Astrocyte (in vitro differentiated cells and primary cell): ENCODE measurements around the gene ENTPD8. TPM values are rescaled to one million over a fixed set of nuclear protein-coding genes. Genes with fewer than 3 reads are reported as not detected.
"Not testable (repeated sequence)": the region's sequence is repeated elsewhere in the genome, so short reads cannot be mapped to it uniquely, and the experiment has no call there.

ENCODE experiments used
- DNase-seq: peaks from one replicate; pipeline ENCODE4 v3.0.0-alpha.2; 2010; ENCODE audit warnings: low read depth
- FAIRE-seq: peaks from 2 replicates; lab custom pipeline; 2011; peaks lifted over from hg19 to GRCh38; lab: Jason Lieb, UNC
- H2AFZ ChIP-seq: 2 replicates; pipeline ENCODE4 v1.6.0; 2012; ENCODE audit warnings: low read depth, low read length, inconsistent platforms
- H3K27ac ChIP-seq: 2 replicates; pipeline ENCODE4 v1.5.1; 2011; ENCODE audit warnings: low read depth, low read length, inconsistent platforms
- H3K27me3 ChIP-seq: 2 replicates; pipeline ENCODE4 v1.6.0; 2011; ENCODE audit warnings: low read length, inconsistent platforms; ENCODE audit not compliant: insufficient read depth
- H3K36me3 ChIP-seq: 2 replicates; pipeline ENCODE4 v1.5.1; 2011; ENCODE audit warnings: low read length, inconsistent platforms; ENCODE audit not compliant: insufficient read depth
- H3K4me1 ChIP-seq: 2 replicates; pipeline ENCODE4 v1.5.1; 2011; ENCODE audit warnings: low read length, inconsistent platforms; ENCODE audit not compliant: insufficient read depth
- H3K4me2 ChIP-seq: 2 replicates; pipeline ENCODE4 v1.6.0; 2012; ENCODE audit warnings: low read length, inconsistent platforms
- H3K4me3 ChIP-seq: 2 replicates; pipeline ENCODE4 v1.5.1; 2011; ENCODE audit warnings: low read depth, mild to moderate bottlenecking, low read length, inconsistent platforms; ENCODE audit not compliant: insufficient read depth
- H3K79me2 ChIP-seq: 2 replicates; pipeline ENCODE4 v1.6.0; 2012; ENCODE audit warnings: mild to moderate bottlenecking, low read length, inconsistent platforms; ENCODE audit not compliant: insufficient read depth
- H3K9ac ChIP-seq: 2 replicates; pipeline ENCODE4 v1.6.0; 2012; ENCODE audit warnings: mild to moderate bottlenecking, low read length, inconsistent platforms
- H3K9me3 ChIP-seq: 2 replicates; pipeline ENCODE4 v1.5.1; 2012; ENCODE audit warnings: low read depth, mild to moderate bottlenecking, low read length, inconsistent platforms; ENCODE audit not compliant: insufficient read depth
- H4K20me1 ChIP-seq: 2 replicates; pipeline ENCODE4 v1.6.0; 2012; ENCODE audit warnings: low read length, inconsistent platforms; ENCODE audit not compliant: insufficient read depth
- H3K27ac Mint-ChIP-seq: one replicate; pipeline ENCODE4 v1.8.0; 2021; ENCODE audit warnings: mild to moderate bottlenecking, mixed read lengths; ENCODE audit not compliant: unreplicated experiment
- H3K27me3 Mint-ChIP-seq: one replicate; pipeline ENCODE4 v1.8.0; 2021; ENCODE audit warnings: low read depth, mixed read lengths; ENCODE audit not compliant: unreplicated experiment
- H3K36me3 Mint-ChIP-seq: one replicate; pipeline ENCODE4 v1.8.0; 2021; ENCODE audit warnings: low read depth, mixed read lengths; ENCODE audit not compliant: unreplicated experiment
- H3K4me1 Mint-ChIP-seq: one replicate; pipeline ENCODE4 v1.8.0; 2021; ENCODE audit warnings: low read depth, mixed read lengths; ENCODE audit not compliant: unreplicated experiment
- H3K4me3 Mint-ChIP-seq: one replicate; pipeline ENCODE4 v1.8.0; 2021; ENCODE audit warnings: mild to moderate bottlenecking, moderate library complexity, mixed read lengths; ENCODE audit not compliant: unreplicated experiment
- H3K9me3 Mint-ChIP-seq: one replicate; pipeline ENCODE4 v1.8.0; 2021; ENCODE audit warnings: mild to moderate bottlenecking, mixed read lengths; ENCODE audit not compliant: unreplicated experiment
- EZH2 ChIP-seq: IDR thresholded peaks from 2 replicates; pipeline ENCODE4 v1.6.1; 2012; ENCODE audit warnings: mild to moderate bottlenecking, low read length, inconsistent platforms; ENCODE audit not compliant: insufficient read depth
- total RNA-seq: library from RNA; stranded (reverse); gene quantifications from 2 replicates; pipeline ENCODE4 v1.2.1, GENCODE V29; 2021
- TF ChIP-seq, protein P1 (sequence below): IDR thresholded peaks from 2 replicates; pipeline ENCODE4 v1.5.1; 2011; ENCODE audit warnings: low read depth, mild to moderate bottlenecking, inconsistent platforms, low read length, moderate library complexity; ENCODE audit not compliant: insufficient read depth

ENTPD8 gene
- total RNA-seq, 1 donor from 2014 or later, result 0.11 TPM

DNA sequence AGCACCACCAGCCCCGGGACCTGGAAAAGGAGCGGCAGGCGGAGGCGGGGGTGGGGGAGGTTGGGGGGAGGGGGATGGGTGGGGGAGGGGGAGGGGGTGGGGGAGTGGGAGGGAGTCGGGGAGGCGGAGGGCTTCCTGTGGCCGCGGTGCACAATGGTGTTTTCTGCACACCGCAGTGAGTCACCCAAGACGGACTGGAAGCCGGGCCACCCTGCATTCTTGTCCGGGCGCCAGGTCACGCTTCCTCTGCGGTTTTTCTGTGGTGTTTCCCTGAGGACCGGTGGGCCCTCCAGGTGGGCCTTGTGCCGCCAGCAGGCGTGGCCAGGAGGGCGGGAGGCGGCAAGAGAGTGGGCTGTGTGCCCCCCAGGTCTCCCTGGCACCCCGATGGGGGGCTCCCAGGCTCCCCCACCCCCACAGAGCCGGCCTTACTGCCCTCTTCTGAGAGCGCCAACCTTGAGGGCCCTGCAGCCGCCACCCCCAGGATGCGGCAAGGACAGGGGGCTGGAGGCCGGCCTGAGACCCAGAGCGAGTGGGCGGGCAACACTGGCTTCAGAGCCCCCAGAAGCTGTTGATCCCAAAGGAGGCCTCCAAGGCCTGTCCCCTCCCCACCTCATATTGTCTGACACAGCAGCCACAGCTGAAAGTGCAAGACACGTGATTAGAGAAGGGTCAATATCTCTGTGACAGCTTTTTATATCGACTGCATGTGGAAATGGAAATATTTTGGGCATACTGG, 29.3 kb downstream of the ENTPD8 start:
- Histone ChIP-seq H3K27me3 (no peaks in the 10 kb centered on the region), H3K36me3 (no peaks in the 10 kb centered on the region), H3K27ac (peak overlapping the region; percentile 39), H4K20me1 (peaks cover 10% of the 10 kb centered on the region), H3K9me3 (no peaks in the 10 kb centered on the region), H2AFZ (no peak overlapping the region), H3K9ac (peak overlapping the region; percentile 31), H3K79me2 (peaks cover 5% of the 10 kb centered on the region), H3K4me1 (peaks cover 32% of the 10 kb centered on the region), H3K4me2 (peak overlapping the region; percentile 80), H3K4me3 (peak overlapping the region; percentile 39)
- TF ChIP-seq, protein P1, sequence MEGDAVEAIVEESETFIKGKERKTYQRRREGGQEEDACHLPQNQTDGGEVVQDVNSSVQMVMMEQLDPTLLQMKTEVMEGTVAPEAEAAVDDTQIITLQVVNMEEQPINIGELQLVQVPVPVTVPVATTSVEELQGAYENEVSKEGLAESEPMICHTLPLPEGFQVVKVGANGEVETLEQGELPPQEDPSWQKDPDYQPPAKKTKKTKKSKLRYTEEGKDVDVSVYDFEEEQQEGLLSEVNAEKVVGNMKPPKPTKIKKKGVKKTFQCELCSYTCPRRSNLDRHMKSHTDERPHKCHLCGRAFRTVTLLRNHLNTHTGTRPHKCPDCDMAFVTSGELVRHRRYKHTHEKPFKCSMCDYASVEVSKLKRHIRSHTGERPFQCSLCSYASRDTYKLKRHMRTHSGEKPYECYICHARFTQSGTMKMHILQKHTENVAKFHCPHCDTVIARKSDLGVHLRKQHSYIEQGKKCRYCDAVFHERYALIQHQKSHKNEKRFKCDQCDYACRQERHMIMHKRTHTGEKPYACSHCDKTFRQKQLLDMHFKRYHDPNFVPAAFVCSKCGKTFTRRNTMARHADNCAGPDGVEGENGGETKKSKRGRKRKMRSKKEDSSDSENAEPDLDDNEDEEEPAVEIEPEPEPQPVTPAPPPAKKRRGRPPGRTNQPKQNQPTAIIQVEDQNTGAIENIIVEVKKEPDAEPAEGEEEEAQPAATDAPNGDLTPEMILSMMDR, result no peak
- no peak for TF ChIP-seq EZH2
- H3K36me3 Mint-ChIP-seq, result no peaks in the 10 kb centered on the region
- FAIRE-seq (no peak), DNase-seq (peak; percentile 91)
- H3K4me3 Mint-ChIP-seq, result no peak overlapping the region
- no peaks in the 10 kb centered on the region for H3K27me3 Mint-ChIP-seq
- no peak overlapping the region for H3K27ac Mint-ChIP-seq
- peaks cover 12% of the 10 kb centered on the region for H3K4me1 Mint-ChIP-seq
- H3K9me3 Mint-ChIP-seq, result no peaks in the 10 kb centered on the region

- FAIRE-seq (no peak), DNase-seq (no peak)
- H3K27ac ChIP-seq, result no peak overlapping the region
- no peak for TF ChIP-seq EZH2
- TF ChIP-seq, protein P1, result no peak
- Mint-ChIP-seq H3K9me3 (no peaks in the 10 kb centered on the region), H3K36me3 (no peaks in the 10 kb centered on the region), H3K27ac (no peak overlapping the region), H3K4me3 (no peak overlapping the region), H3K27me3 (no peaks in the 10 kb centered on the region), H3K4me1 (peaks cover 12% of the 10 kb centered on the region)
- peaks cover 32% of the 10 kb centered on the region for H3K4me1 ChIP-seq
- no peaks in the 10 kb centered on the region for H3K9me3 ChIP-seq
- peaks cover 13% of the 10 kb centered on the region for H4K20me1 ChIP-seq
- no peak overlapping the region for H3K9ac ChIP-seq
- H3K4me2 ChIP-seq, result peak overlapping the region; percentile 76
- H3K36me3 ChIP-seq, result no peaks in the 10 kb centered on the region
- H3K4me3 ChIP-seq, result peak overlapping the region; percentile 39
- H3K79me2 ChIP-seq, result no peaks in the 10 kb centered on the region
- H2AFZ ChIP-seq, result no peak overlapping the region
- no peaks in the 10 kb centered on the region for H3K27me3 ChIP-seq
Observed at GRCh38 chr9:137411260-137411644, 29.9 kb downstream of the ENTPD8 start.

- Mint-ChIP-seq H3K4me1 (peaks cover 12% of the 10 kb centered on the region), H3K9me3 (no peaks in the 10 kb centered on the region), H3K27ac (no peak overlapping the region), H3K4me3 (no peak overlapping the region), H3K36me3 (no peaks in the 10 kb centered on the region), H3K27me3 (no peaks in the 10 kb centered on the region)
- no peaks in the 10 kb centered on the region for H3K9me3 ChIP-seq
- H4K20me1 ChIP-seq, result peaks cover 17% of the 10 kb centered on the region
- no peaks in the 10 kb centered on the region for H3K36me3 ChIP-seq
- TF ChIP-seq, protein P1, result no peak
- TF ChIP-seq EZH2, result no peak
- H3K27ac ChIP-seq, result no peak overlapping the region
- H2AFZ ChIP-seq, result no peak overlapping the region
- H3K4me1 ChIP-seq, result peaks cover 32% of the 10 kb centered on the region
- DNase-seq, result no peak
- H3K4me2 ChIP-seq, result peak overlapping the region; percentile 76
- H3K9ac ChIP-seq, result no peak overlapping the region
- H3K79me2 ChIP-seq, result no peaks in the 10 kb centered on the region
- no peak overlapping the region for H3K4me3 ChIP-seq
- no peak for FAIRE-seq
- H3K27me3 ChIP-seq, result no peaks in the 10 kb centered on the region
Observed at GRCh38 chr9:137410891-137411249, 30.3 kb downstream of the ENTPD8 start.

DNA sequence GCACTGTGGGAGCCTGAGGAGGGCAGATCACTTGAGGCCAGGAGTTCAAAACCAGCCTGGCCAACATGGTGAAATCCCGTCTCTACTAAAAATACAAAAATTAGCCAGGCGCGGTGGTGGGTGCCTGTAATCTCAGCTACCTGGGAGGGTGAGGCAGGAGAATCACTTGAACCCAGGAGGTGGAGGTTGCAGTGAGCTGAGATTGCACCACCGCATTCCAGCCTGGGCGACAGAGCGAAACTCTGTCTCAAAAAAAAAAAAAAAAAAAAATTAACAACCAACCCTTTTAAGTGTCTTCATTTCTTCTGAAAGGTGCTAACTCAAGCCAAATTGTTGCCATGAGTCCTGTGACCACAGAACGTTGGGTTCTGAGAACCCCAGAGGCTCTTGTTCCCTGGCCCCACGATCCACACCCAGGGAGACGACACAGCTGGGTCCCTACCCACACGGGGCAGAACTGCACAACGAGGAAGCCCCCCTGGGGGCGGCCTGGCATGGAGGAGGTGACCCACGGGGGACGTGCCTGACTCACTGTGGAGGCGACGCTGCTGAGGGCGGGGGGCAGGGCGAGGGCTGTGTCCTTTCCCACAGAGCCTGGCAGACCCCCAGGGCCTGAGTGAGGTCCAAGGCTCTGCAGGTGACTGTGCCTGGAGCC, 30.8 kb downstream of the ENTPD8 start:
- not testable (repeated sequence) for H2AFZ ChIP-seq, H3K79me2 ChIP-seq, H3K36me3 ChIP-seq, H3K27me3 ChIP-seq, DNase-seq, H3K36me3 Mint-ChIP-seq, H3K9ac ChIP-seq, H3K27ac Mint-ChIP-seq, H3K27ac ChIP-seq, H3K9me3 Mint-ChIP-seq, H3K9me3 ChIP-seq, H3K4me3 ChIP-seq, H3K4me3 Mint-ChIP-seq, H3K27me3 Mint-ChIP-seq, FAIRE-seq
- peaks cover 32% of the 10 kb centered on the region for H3K4me1 ChIP-seq
- peak overlapping the region; percentile 76 for H3K4me2 ChIP-seq
- peaks cover 20% of the 10 kb centered on the region for H4K20me1 ChIP-seq
- peaks cover 12% of the 10 kb centered on the region for H3K4me1 Mint-ChIP-seq
